Activated naive CD4-positive, alpha-beta T cell treated with Interleukin-2 at 50 U/mL for 16 hours (primary cell): ENCODE measurements around the gene B9D1.
A peak's percentile ranks its signal among the peaks of the same experiment; 100 is the strongest.

ENCODE experiments used
- DNase-seq: peaks from one replicate; pipeline ENCODE4 v3.0.0-alpha.2; 2020

The B9D1 gene

DNA sequence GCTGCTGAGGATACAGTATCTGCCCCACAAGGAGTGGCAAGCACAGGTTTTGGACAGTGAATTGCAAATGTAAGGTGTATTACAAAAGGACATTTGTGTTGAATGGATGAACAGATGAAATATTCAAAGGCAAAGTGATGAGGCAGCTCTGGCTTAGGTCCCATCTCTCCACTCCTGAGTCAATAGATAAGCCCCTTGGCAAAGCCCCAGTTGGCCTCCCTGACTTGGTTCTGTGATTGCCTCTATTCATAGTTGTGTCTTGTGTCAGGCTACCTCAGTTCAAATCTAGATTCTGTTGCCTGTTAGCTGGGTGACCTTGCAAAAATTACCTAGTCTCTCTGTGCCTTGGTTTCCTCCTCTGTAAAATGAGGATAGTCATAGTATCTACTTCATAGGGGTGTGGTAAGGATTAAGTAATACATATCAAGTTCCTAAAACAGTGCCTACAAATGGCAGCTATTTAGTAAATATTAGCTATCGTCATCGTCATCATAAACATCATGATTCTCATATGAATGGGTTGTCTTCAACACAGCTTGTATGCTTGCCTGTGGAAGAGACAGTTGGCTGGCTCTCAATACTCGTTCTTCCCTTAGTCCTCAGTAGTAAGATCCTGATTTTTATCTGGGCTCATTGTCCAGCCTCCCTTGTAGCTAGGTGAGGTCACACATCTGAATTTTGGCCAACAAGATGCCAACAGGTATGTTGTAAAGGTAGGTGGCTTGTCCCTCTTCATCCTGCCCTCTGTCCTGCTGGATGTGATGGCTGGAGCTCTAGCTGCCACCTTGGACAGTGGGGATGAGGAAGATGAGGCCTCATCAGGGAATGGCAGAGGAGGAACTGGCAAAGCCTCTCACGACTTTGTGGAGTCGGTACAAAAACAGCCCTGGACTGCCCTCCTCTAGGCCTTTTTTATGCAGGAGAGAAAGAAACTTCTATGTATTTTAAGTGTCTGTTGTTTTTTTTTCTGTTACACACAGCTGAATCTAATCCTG is 26.6 kb upstream of the B9D1 start:
- no peak for DNase-seq

DNA sequence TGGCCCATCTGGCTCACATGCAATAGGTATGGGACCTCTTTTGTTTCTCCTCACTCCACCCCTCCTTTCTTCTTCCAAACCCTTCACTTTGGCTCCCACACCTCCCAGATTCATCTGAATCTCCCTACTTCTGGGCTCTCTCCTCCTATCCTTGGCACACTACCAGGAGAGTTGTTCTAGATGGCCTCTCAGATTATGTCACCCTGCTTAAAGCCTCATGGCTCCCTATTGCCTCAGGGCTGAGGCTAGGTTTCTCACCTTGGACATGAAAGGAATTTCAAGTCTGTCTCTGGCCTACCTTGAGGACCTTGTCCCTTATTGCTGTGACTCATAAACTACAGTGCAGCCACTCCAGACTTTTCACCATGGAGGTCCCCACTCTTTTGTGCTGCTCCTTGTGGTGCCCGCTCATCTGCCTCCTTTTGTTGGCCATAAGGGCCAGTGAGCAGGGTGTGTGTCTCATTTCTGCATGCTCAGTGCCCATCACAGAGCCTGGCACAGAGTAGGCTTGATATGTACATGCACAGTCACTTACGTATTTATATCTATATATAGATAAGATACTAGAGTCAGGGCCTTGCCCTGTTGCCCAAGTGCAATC is 25.5 kb upstream of the B9D1 start:
- DNase-seq, result no peak

DNA sequence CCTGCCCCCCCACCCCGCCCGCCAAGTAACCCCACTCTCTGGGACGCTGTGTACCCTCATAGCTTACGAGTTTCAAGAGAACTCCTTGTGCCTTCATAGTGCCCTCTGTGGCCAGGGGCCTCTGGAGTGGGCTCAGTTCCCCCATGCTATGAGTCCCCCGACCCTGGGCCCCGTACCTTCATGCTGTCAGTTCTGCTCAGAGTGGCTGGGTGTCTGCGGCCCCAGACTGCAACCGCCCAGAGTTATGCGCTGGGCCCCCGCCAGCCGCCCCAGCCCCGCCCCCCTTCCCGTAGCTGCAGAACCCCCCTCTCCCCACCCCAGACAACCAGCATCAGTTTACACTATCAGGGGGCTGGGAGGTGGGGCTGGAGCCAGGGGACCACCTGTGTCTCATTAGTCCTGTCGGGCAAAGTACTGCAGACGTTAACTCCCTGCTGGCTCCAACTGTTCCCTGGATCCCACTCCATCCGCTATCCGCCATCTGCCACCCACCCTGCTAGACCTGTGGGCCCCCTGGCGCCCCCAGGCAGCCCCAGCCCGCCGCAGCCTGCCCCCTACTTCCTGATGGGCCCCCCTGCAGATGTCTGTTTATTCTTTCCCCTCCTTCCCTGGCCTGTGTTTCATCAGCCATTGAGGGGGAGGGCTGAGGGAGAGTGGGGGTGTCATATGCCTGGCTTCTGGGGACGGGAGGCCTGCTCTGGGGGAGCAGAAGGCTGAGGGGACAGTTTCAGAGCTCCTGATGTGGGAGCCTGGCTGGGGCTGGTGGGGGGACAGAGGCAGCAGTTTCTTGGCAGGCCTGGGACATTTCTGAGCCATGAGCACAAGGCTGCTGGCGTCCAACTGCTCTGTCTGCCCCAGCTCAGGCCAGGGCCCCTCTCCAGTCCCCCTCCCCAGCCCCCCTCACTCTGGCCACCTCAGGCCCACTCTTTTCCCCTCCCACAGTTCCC is 24.7 kb upstream of the B9D1 start, which contains the start of gene MFAP4:
Gene MFAP4 (minus strand): TSS at position 217 of the 947 bp plus-strand sequence. CDS start 35 bp downstream, at position 182.
- DNase-seq, result no peak

DNA sequence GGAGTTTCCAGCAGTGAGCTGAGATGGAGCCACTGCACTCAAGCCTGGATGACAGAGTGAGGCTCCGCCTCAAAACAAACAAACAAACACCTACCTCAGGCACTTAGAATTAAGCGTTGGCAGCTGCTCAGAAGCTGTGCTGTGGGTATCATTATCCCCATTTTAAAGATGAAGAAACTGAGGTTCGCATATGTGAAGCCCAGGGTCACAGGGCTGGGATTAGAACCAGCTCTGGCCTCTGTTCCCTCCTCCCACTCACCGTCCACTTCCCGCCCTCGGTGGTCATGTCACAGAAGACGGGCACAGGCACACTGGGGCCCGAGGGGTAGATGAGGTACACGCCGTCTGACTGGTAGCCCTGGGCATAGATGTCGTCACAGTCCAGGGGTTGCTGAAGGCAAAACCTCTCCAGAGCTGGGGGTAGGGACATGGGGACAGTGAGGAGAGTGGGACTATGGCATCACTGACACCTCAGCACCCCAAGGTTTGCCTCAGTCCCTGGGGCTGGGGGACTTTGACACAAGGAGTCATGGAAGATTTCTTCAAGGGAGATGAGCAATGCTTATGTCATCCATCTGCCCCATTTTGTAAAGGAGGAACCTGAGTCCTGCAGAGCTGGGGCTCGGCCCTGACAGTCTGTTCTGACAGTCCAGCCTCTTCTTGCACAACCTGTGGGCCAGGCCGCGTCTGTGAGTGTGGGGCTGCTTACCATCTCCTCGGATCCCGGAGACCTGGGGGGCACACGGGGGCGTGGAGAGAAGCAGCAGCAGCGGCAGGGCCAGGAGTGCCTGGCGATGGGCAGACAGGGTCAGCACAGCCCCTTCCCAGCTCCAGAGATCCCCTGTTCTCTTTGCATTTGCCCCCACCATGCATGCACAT is 23.8 kb upstream of the B9D1 start:
- no peak for DNase-seq

DNA sequence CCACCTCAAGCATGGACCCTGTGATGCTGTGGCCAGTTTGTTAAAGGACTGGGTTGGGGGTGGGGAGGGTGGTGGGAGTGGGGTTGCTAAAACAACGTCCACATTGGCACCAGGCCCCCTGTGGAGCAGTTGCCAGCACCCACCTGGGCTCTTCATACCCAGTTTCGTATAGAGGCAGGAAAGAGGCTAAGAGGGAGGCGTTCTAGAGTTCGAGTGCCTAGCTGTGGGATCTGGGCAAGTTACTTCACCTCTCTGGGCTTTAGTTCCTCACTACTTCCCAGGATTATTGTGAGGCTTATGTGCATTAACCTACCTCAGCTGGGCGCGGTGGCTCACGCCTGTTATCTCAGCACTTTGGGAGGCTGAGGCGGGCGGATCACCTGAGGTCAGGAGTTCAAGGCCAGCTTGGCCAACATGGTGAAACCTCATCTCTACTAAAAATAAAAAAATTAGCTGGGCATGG is 23.0 kb upstream of the B9D1 start:
- no peak for DNase-seq

DNA sequence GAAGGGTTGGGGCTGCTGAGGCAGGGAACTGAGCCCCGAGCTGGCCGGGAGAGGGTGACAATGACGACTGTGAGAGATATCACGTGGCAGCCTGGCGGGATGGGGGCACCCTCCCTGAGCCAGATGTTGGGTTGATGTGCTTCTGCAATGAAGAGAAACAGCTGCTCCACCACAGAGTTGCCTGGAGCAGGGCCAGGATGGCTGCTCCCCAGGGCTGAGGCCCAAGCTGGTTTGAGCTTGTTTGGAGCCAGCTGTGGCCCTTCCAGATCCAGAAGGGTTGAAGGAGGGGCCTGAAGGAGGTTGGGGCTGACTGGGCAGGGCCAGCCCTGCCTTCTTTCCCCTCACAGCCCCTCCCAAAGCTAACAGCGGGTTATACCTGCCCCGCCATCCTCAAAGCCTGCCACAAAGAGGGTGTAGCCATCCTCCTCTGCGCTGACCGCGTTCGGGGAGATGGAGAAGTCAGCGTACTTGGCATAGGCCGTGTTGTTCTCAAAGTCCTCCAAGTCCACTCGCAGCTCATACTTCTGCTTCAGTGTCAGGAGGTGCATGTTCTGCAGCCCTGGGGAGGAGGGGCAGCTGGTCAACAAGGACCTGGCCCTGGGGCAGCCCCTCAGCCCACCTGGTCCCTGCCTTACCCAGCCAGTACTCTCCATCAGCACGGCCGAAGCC is 22.3 kb upstream of the B9D1 start:
- no peak for DNase-seq

DNA sequence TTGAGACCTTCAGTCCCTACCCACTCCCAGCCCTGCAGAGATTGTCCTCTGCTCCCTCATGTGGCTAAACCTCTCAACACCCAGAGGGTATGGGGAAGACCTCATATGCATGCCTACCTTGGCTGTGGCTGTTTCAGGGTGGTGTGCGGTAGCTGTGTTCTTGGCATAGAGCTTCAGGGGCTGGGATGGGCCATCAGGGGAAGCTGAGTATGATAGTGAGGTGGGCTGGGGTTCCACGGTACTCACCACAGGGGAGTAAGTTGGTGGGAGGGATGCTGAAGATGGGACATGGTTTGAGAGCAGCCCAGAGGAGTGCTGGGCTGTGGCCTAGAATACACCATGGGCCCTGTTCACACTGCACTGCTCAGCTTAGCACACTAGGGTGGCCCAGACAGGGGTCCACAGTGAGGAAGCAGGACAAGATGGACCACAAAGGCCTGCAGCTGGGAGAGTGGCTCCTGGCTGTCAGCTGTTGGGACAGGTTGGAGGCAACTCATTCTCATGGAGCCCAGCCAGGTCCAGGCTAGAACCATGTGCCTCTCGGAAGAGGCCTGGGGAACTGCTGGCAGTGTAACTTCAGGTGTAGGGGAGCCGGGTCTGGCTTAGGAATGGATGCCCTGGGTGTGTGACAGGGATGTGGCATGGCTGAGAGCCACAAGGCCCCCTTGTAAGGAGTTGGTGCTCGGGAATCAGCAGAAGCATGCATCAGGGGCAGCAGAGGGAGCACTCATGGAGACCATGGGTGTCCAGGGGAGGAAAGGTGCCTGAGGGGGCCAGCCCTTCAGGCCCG is 21.4 kb upstream of the B9D1 start:
- DNase-seq, result no peak

DNA sequence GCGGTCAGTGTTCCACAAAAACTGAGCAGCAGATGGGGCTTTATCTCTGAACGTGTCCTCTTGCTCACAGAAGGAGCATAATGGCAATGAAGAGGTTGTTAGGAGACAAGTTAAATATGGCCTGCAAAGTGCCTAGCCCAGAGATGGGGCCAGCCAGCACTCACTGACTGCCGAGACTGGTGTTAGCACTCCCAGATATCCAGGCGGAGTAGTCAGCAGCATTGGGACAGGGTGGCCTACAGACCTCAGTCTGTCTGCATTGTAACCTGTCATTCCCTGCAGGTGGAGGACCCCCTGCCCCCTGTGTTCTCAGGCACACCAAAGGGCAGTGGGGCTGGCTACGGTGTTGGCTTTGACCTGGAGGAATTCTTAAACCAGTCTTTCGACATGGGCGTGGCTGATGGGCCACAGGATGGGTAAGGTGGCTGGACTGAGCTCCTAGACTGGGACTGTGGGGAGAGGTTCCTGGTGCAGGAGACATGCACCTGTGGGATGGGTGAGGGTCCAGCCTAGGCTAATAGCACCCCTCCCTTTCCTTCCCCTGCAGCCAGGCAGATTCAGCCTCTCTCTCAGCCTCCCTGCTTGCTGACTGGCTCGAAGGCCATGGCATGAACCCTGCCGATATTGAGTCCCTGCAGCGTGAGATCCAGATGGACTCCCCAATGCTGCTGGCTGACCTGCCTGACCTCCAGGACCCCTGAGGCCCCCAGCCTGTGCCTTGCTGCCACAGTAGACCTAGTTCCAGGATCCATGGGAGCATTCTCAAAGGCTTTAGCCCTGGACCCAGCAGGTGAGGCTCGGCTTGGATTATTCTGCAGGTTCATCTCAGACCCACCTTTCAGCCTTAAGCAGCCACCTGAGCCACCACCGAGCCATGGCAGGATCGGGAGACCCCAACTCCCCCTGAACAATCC is 20.3 kb upstream of the B9D1 start:
- no peak for DNase-seq

DNA sequence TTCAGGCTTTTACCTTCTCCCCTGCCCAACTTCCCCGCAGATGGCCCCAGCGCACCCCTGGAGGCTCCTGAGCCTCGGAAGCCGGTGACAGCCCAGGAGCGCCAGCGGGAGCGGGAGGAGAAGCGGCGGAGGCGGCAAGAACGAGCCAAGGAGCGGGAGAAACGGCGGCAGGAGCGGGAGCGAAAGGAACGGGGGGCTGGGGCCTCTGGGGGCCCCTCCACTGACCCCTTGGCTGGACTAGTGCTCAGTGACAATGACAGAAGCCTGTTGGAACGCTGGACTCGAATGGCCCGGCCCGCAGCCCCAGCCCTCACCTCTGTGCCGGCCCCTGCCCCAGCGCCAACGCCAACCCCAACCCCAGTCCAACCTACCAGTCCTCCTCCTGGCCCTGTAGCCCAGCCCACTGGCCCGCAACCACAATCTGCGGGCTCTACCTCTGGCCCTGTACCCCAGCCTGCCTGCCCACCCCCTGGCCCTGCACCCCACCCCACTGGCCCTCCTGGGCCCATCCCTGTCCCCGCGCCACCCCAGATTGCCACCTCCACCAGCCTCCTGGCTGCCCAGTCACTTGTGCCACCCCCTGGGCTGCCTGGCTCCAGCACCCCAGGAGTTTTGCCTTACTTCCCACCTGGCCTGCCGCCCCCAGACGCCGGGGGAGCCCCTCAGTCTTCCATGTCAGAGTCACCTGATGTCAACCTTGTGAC is 19.4 kb upstream of the B9D1 start:
- DNase-seq, result no peak

DNA sequence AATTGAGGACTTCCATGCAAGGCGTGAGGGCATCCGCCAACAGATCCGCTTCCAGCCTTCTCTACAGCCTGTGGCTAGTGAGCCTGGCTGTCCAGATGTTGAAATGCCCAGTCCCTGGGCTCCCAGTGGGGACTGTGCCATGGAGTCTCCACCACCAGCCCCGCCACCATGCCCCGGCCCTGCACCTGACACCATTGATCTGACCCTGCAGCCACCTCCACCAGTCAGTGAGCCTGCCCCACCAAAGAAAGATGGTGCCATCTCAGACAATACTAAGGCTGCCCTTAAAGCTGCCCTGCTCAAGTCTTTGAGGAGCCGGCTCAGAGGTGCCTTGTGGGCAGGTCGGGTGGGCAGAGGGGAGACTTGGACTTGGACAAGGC is 18.8 kb upstream of the B9D1 start:
- no peak for DNase-seq

DNA sequence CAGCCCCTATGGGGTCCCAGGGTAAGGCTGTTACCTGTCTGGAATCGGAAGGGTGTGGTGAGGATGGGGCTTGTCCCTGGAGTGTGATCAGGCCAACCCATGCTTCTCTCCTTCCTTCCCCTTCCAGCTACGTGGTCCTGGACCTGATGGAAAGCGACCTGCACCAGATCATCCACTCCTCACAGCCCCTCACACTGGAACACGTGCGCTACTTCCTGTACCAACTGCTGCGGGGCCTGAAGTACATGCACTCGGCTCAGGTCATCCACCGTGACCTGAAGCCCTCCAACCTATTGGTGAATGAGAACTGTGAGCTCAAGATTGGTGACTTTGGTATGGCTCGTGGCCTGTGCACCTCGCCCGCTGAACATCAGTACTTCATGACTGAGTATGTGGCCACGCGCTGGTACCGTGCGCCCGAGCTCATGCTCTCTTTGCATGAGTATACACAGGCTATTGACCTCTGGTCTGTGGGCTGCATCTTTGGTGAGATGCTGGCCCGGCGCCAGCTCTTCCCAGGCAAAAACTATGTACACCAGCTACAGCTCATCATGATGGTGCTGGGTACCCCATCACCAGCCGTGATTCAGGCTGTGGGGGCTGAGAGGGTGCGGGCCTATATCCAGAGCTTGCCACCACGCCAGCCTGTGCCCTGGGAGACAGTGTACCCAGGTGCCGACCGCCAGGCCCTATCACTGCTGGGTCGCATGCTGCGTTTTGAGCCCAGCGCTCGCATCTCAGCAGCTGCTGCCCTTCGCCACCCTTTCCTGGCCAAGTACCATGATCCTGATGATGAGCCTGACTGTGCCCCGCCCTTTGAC is 18.2 kb upstream of the B9D1 start:
- DNase-seq, result no peak

DNA sequence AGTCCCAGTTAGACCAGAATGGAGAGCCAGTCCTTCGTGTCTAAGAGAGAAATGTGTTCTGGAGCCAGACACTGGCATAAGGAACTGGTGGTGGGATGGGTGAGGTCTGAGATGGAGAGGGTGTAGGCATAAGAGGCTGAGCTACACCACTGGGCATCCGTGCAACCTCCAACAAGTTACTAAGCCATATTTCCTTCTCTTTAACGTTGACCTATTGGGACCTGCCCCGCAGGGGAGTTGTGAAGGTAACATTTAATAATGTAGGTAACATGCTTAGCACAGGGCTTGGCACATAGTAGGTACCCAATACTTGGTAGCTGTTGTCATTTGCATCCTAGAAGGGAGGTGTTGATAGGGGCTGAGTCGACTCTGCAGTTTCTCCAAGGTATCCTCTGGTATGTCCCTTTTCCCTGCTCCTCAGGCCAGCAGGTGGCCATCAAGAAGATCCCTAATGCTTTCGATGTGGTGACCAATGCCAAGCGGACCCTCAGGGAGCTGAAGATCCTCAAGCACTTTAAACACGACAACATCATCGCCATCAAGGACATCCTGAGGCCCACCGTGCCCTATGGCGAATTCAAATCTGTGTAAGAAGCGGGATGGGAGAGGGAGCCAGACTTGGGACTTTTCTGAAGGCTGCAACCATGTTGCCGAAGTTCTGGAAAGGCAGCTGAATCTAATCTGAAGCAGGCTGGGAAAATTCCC is 17.0 kb upstream of the B9D1 start:
- DNase-seq, result no peak

DNA sequence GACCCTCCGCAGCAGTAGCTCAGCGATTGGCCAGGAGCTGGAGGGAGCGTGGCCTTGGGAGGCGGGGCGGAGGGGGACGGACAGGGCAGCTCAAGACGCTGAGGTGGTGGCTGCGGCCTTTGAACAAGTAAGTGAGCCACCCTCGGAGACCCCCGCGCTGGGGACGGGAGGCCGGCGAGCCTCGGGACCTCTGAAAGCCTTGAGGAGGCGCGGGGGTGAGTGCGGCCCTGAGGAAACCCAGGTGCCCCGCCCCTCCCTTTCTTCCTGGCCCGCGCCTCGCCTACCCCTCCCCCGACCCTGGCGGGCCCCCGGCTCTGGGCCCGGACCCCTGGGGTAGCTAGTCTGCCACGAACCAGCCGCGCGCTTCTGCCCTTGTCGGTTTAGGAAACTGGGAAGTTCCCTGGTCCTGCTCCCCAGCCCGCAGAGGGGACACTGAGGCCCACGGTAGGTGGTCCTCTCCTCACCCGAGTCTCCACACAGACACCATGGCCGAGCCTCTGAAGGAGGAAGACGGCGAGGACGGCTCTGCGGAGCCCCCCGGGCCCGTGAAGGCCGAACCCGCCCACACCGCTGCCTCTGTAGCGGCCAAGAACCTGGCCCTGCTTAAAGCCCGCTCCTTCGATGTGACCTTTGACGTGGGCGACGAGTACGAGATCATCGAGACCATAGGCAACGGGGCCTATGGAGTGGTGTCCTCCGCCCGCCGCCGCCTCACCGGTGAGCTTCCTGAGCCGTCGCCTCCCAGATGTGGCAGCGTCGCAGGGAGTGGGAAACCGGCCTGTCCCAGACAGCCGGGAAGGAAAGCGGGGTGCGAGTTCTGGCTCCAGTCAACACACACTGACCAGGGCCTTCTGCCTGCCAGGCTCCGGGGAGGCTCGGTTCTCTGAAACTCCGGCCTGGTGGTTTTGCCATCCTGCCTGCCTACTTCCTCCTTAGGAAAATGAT is 16.2 kb upstream of the B9D1 start, which contains the start of gene MAPK7:
Gene MAPK7 (plus strand): TSS at position 83 of the 945 bp plus-strand sequence. CDS start 403 bp downstream, at position 486.
- DNase-seq, result no peak

DNA sequence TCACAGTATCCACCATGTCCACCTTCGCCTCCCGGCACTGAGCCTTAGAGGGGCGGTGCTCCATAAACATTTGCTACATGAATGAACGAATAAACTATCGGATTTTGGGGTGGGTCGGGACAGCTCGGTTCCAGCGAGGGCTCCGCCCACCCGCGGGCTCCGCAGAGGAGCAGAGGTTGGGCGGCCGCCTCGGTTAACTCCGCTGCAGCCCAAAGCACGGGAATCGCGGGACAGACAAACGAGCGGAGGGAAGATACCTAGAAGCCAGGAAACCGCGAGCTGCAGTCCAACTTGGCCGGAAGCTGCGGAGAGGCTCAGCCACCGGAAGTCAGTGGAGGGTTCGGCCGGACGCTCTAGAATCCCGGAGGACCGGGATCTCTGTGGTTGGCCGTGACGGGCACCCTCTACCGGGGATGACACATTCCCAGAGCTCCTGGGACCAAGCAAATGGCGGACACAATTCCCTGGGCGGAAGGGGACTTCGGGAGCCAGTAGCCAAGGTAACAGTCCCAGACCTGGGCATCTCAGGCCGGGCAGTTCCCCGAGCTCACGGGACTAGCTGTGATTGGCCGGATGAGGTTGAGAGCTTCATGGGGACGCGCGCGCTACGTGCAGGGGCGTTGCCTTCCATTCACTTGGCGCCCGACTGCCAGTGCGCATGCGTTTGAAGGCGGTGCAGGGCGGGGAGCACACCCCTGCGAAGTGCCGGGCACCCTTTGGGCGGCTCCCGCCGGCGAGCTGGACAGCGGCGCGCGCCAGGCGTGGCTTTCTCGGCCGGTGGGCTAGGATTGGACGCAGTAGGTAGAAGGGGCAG is 15.3 kb upstream of the B9D1 start:
- peak; percentile 96 for DNase-seq

DNA sequence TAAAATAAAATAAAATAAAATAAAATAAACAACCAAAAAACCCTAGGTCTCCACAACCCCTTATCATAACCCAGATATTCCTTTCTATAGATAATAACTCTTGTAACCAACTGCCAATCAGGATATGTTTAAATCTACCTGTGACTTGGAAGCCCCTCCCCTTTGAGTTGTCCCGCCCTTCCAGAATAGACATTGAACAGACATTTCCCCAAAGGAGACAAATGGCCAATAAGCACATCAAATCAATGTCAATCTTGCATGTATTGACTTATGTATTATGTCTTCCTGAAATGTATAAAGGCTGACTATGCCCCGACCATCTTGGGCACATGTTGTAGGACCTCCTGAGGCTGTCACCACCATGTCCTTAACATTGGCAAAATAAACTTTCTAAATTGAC is 14.3 kb upstream of the B9D1 start:
- DNase-seq, result no peak
